Retina (tissue), 1 donor: Measurements from ENCODE around the gene GART.
"Not testable (repeated sequence)": the region's sequence is repeated elsewhere in the genome, so short reads cannot be mapped to it uniquely, and the experiment has no call there.

ENCODE experiments used
- DNase-seq: peaks from one replicate; pipeline ENCODE4 v3.0.0-alpha.2; 2016

GART gene

DNA sequence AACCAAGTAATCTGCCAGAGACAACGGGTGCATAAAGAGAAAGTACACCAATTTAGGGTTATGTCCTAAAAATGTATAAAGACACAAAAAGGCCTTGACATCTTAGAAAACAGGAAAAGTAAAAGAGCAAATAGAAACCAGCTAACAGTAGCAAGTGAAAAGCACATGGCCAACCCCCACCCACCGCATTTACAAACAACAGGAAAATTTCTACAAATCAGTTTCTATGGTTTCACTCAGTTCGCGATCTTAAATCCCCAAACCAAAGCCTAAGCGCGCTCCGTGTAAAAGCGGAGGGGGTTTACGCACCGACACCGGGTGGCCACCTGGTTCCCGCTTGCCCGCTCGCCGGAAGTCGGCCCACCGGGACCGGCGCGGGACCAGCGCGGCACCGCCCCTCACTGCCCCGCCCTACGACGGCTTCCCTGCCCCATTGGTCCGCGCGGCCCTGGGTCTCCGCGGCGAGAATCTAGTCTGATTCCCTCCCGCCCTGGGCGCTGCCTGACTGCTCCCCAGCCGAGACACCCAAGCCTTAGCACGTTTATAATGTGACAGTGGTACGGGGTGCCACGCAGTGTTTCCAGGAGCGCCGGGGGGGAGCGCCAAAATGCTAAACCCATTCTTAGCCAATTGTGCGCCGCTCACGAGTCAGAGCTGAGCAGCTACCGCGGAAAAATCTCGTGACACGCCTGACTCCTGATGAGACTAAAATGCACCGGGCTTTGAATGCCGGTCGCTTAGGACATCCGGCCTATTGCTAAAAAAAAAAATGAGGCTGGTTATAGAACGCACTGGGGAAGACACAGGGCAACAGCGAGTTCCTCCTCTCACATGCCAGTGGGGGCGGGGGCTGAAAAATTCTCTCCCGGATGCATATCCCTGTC is at the start of gene GART:
Gene GART, minus strand, starts transcription at position 362 of the 884 bp plus-strand sequence. CDS start 2,802 bp downstream, outside the sequence.
- peak; percentile 93 for DNase-seq

GRCh38 chr21:33588485-33589335 is 46.8 kb upstream of the GART start, which contains the start of gene DONSON:
Gene DONSON, minus strand, starts transcription at chr21:33588684. Its CDS starts 43 bp downstream, at chr21:33588641.
- DNase-seq: peak; percentile 92

- peak; percentile 86 for DNase-seq
Measured at GRCh38 chr21:33587792-33588484, 46.0 kb upstream of the GART start.

DNA sequence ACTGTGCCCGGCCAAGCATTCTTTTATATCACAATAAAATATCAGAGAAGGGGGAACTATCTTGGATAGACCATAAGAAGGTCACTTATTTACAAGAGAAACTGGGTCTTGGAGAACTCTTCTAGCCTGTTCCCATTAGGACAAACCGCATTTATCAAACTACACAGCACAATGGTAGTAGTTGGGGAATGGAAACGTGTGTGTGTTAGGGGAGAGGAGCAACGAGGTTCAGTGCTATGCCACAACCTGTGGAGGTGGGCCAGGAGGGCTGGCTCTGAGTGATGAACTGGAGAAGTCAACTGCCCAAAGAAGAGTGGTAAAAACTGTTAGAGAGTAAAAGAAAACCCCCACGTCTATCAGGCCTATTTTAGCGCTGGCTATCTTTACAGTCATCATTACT is 45.0 kb upstream of the GART start:
- DNase-seq: no peak

DNA sequence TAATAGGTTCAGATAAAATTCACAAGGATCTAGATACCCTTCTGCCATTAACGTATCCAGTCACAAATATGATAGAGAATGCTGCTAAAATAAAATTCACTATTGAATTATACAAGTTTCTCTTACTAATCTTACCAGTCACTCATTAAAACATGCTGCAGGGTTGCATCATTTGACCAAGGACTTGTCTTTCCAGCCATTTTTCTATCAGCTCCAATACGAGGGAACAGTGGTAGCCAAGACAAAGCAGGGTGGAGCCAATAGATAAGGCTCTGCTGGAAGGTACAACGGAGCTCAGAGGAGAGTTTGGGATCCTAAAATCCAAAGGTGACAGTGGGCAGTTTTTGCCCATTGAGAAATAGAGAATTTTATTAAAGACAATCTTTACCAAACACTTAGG is 42.5 kb upstream of the GART start:
- no peak for DNase-seq

- DNase-seq: no peak
Measured at GRCh38 chr21:33578959-33579542, 37.1 kb upstream of the GART start.

DNA sequence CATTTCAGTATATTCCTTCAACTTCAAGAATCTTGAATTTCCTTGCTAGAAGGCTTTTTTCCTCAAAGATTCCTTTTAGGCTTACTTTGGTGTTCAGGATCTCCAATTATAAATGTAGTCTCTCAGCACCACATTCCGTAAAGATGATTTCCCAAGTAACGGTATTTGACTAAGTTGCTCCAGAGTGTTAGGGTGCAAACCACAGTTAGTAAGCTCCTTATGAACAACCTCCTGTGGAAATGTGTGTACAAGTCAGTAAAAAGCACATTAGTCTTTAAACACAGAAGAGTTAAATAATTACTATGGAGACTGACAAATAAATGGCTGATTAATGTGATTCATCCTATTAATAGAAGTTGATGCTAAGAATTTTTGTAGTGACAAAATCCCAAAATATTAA is 36.3 kb upstream of the GART start:
- DNase-seq: no peak

DNA sequence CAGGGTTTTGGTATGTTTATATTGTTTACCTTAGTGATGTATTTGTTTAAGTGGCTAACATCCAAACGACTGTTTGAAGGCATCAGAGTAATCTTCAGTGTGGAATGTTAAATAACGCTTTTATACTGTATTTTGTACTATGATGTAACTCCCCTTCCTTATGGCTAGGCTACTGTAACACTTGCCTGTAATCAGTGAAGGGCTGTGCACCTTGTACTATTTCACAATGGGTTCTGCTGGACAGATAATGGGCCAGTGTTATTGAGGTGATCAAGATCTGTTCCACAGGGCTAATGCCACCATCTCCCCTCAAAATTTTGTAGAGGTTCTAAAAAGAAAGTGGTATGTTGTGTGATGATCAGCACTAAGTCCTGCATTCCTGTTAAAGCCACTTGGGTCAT is 34.8 kb upstream of the GART start:
- DNase-seq: not testable (repeated sequence)

GRCh38 chr21:33572350-33572749 is 30.4 kb upstream of the GART start:
- no peak for DNase-seq

- DNase-seq: no peak
Measured at GRCh38 chr21:33569991-33570390, 28.1 kb upstream of the GART start.

DNA sequence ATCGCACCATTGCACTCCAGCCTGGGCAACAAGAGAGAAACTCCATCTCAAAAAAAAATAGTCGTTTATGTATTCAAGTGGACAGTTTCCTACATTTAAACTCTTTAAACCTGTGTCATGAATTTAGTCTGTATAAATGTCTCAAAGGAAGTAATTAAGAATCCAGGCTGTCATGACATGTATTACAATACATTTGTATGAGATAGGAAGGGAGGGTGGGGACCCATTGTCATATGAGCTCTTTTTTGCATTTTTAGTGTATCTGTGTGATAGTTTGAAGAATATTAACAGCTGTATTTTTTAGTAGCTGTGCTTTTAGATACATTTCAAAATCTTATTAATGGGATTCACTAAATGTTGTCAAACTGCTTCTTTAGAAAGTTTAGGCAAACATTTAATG is 26.5 kb upstream of the GART start:
- DNase-seq: no peak

GRCh38 chr21:33567914-33568313 is 26.0 kb upstream of the GART start:
- no peak for DNase-seq

GRCh38 chr21:33566514-33566913 is 24.6 kb upstream of the GART start:
- no peak for DNase-seq

DNA sequence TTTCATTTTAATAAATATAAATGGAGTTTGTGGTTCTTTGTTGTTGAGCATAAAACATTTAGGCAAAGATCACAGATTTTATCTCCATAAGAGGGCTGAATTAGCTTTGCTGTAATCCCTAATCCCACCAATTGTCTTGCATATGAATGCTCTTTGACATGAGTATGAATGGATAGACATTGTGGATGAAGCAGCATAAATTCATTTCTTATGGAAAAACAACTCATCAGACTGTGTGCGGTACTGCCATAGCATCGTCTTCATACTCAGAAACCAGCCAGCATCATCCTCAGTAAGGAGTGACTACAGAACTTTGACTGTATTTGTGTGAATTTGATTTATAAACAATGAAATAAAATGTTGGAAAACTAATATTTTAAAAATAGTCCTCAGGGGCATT is 20.5 kb upstream of the GART start:
- no peak for DNase-seq

DNA sequence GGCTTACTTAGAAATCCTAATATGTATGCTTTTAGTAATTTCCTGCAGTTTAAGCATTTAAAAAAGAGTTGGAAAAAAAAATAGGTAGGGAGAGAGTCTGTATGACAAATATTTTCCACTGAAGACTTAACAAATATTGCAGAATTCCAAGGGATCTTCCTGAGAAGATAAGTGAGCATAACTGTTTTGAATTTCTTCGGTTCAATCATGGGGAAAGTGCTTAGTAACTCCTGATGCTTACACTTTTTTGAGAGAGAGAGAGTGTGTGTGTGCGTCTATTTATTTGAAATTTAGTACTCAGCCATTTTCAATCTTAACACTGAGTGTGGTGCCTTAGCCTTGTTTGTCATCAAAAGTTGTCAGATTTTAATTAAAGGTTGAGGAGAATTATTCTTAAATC is 19.5 kb upstream of the GART start:
- DNase-seq: no peak

DNA sequence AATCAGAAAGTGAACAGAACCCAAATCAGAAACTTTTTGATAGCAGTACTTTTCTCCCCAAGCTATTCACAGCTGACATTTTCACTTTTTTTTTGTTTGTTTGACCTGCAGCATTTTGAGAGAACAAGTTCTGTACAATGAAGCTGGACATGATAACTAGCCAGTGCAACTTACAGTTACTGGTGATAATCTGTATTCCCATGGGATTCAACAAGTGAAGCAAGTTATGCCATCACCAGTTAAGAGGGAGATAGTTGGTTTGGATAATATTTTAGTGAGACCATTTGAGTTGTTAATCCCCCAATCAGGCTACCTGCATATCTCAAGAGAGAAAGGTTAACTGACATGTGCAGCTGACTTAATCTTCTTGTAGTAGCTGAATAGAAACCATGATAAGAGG is 19.0 kb upstream of the GART start:
- no peak for DNase-seq

DNA sequence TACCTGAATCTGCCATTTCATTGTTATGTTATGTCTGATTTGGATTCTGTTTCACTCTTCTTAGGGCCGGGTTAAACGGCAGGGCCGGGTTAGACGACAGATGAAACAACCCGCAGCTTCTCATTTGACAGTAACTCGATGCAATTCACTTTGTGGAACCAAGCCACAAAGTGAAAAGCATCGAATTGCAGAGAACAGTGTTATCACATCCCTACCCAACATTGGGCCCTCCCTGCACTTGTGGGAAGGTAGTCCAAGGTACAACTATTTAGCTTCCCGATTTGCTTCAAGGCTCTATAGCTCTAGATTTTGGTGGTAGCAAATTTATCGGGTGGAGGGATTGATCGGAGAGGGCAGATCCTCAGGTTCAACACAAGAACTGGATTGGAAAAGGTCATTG is 17.9 kb upstream of the GART start:
- DNase-seq: no peak

- DNase-seq: no peak
Measured at GRCh38 chr21:33558777-33559421, 17.0 kb upstream of the GART start.

- no peak for DNase-seq
Measured at GRCh38 chr21:33557447-33557846, 15.5 kb upstream of the GART start.

- DNase-seq: no peak
Measured at GRCh38 chr21:33554982-33555344, 13.0 kb upstream of the GART start.

DNA sequence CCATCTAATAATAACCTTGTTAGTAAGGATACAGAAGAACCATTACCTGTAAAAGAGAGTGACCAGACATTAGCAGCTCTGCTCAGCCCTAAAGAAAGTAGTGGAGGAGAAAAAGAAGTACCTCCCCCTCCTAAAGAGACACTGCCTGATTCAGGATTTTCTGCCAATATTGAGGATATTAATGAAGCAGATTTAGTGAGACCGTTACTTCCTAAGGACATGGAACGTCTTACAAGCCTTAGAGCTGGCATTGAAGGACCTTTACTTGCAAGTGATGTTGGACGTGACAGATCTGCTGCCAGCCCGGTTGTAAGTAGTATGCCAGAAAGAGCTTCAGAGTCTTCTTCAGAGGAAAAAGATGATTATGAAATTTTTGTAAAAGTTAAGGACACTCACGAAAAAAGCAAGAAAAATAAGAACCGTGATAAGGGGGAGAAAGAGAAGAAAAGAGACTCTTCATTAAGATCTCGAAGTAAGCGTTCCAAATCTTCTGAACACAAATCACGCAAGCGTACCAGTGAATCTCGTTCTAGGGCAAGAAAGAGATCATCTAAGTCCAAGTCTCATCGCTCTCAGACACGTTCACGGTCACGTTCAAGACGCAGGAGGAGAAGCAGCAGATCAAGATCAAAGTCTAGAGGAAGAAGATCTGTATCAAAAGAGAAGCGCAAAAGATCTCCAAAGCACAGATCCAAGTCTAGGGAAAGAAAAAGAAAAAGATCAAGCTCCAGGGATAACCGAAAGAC is 12.5 kb upstream of the GART start:
- no peak for DNase-seq
